Activated CD4-positive, alpha-beta T cell treated with anti-CD3 and anti-CD28 coated beads, Interleukin-2, amount 10 ng/mL, durations not matched to agents 7 days and 5 days (primary cell): ENCODE results near the gene LRRC25. TPM values are rescaled to one million over a fixed set of nuclear protein-coding genes. Genes with fewer than 3 reads are reported as not detected.
"Not testable (repeated sequence)": the region's sequence is repeated elsewhere in the genome, so short reads cannot be mapped to it uniquely, and the experiment has no call there.

Source experiments
- CTCF ChIA-PET: fragments of 350-600 bp; sonication (Branson Sonifier 250); formaldehyde crosslinking; loops from one replicate; lab custom pipeline; 2021; ENCODE audit warnings: antibody characterized with exemption; lab: Charles Lee
- POLR2A ChIA-PET: fragments of 350-600 bp; sonication (Branson Sonifier 250); formaldehyde crosslinking; loops from one replicate; lab custom pipeline; 2021; ENCODE audit warnings: antibody characterized with exemption; lab: Charles Lee
- DNase-seq: peaks from one replicate; pipeline ENCODE4 v3.0.0-alpha.2; 2020
- H3K27ac Mint-ChIP-seq: one replicate; pipeline ENCODE4 v1.8.0; 2021; ENCODE audit warnings: mild to moderate bottlenecking, moderate library complexity, mixed read lengths
- H3K27me3 Mint-ChIP-seq: one replicate; pipeline ENCODE4 v1.8.0; 2021; ENCODE audit warnings: mixed read lengths
- H3K36me3 Mint-ChIP-seq: one replicate; pipeline ENCODE4 v1.8.0; 2021; ENCODE audit warnings: low read depth, mixed read lengths
- H3K4me1 Mint-ChIP-seq: one replicate; pipeline ENCODE4 v1.8.0; 2021; ENCODE audit warnings: mixed read lengths
- H3K4me3 Mint-ChIP-seq: one replicate; pipeline ENCODE4 v1.8.0; 2021; ENCODE audit warnings: mild to moderate bottlenecking, moderate library complexity, mixed read lengths
- H3K9me3 Mint-ChIP-seq: one replicate; pipeline ENCODE4 v1.8.0; 2021; ENCODE audit warnings: mixed read lengths
- total RNA-seq, 2 experiments: library from RNA; stranded (reverse); gene quantifications; one replicate each; pipeline ENCODE4 v1.2.3, GENCODE V29; 2021

LRRC25 gene
- total RNA-seq, 2 experiments from 2014 or later: not detected

DNA sequence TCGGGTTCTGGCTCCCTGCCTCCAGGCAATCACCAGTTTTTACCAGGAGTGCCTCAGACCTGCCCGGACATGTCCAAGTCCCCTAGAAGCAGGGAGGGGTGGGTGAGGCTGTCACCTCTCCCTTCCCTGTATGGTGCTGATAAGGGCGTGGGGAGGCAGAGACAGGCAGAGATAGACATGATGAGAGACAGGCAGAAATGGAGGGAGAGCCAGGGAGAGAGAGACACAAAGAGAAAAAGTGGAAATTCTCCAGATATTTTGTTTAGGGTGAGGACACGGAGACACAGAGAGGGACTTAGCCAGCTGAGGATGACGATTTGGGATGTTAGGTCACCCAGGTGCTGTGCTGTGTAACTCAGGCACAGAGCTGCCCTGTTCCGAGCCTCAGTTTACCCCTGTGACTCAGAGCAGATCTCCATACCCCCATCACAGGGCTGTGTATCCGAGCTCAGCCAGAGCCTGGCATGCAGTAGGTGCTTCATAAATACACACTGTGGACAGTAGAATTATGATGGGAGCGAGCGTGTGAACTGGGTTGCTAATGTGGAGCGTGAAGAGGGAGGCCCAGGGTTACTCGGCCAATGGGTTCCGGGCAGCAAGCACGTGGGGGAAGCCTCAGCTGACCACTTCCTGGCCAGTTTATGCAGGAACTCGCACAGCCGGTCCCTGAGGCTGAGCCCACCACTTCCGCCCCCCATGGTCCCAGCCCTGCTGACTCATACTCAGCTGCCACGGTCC lies 23.4 kb downstream of the LRRC25 start:
- ChIA-PET CTCF (interaction anchor here (2.2 kb wide), 1 partner anchor 10 kb away, joined by 8 read pairs; no protein-coding TSS in a partner anchor), POLR2A (no interaction called here)
- Mint-ChIP-seq H3K27ac (peak overlapping the region; percentile 73), H3K9me3 (no peaks in the 10 kb centered on the region), H3K4me3 (no peak overlapping the region), H3K27me3 (no peaks in the 10 kb centered on the region), H3K36me3 (no peaks in the 10 kb centered on the region), H3K4me1 (peaks cover 13% of the 10 kb centered on the region)
- peak; percentile 50 for DNase-seq

DNA sequence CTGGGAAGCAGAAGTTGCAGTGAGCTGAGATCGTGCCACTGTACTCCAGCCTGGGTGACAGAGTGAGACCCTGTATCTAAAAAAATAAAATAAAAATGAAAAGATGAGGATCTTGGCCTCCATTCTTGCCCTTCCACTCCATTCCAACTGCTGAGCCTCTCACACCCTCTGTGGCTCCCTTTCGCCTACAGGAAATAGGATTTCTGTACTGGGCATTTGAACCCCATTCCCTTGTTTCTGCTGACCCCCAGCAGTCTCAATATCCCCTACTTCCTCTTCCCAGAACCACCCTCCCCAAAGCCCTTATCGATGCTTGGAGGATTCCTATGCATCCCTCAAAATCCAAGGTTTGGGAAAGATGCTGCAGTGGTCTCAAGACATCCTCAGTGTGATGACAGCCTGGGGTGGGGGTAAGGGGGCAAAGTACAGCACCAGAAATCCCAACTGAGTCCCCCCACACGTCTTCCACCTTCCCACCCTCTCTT lies 24.0 kb downstream of the LRRC25 start:
- Mint-ChIP-seq H3K4me1 (peaks cover 13% of the 10 kb centered on the region), H3K9me3 (no peaks in the 10 kb centered on the region), H3K36me3 (no peaks in the 10 kb centered on the region), H3K4me3 (no peak overlapping the region), H3K27me3 (no peaks in the 10 kb centered on the region), H3K27ac (peak overlapping the region; percentile 73)
- POLR2A ChIA-PET: no interaction called here
- no peak for DNase-seq
- CTCF ChIA-PET: interaction anchor here (2.2 kb wide), 1 partner anchor 9 kb away, joined by 8 read pairs; no protein-coding TSS in a partner anchor

DNA sequence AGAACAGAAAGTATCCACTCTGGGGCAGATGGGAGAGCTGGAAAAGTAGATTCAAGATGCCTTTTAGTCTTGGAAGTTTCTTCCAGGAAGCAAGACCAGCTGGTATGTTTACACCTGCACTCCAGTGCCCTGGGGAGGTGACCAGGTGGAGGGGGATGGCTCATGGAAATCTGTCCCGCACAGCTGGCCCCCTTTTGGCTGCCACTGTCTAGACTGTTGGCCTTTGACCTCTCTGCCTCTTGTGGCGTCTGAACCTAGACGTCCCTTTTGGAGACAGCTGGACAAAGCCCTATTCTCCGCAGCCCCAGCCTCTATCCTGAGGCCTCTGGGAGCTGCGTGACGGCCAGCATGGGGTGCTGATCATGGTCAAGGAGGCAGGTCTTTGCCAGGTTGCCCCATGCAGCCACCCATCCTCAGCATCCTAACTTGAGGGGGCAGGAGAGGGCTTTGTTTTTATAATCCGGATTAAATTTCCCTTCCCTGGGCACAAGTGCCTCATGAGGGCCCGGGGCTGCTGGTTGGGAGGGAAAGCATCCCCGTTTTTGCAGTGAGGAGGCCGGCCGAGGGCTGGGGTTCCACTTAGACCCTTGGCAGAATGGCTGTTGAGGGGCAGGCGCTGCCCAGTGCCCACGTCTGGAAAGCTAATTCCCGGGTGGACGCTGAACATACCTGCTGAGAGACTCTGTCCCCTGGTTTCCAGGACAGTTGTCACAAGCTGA lies 28.8 kb downstream of the LRRC25 start:
- H3K36me3 Mint-ChIP-seq: peaks cover 16% of the 10 kb centered on the region
- H3K27ac Mint-ChIP-seq: no peak overlapping the region
- no peak for DNase-seq
- ChIA-PET POLR2A (no interaction called here), CTCF (interaction anchor here (0.9 to 1.4 kb wide), 3 partner anchors 12 to 20 kb away, joined by 3 to 7 read pairs (median 5); no protein-coding TSS in a partner anchor)
- H3K4me3 Mint-ChIP-seq: no peak overlapping the region
- peaks cover 2% of the 10 kb centered on the region for H3K9me3 Mint-ChIP-seq
- H3K4me1 Mint-ChIP-seq: peaks cover 23% of the 10 kb centered on the region
- H3K27me3 Mint-ChIP-seq: no peaks in the 10 kb centered on the region

DNA sequence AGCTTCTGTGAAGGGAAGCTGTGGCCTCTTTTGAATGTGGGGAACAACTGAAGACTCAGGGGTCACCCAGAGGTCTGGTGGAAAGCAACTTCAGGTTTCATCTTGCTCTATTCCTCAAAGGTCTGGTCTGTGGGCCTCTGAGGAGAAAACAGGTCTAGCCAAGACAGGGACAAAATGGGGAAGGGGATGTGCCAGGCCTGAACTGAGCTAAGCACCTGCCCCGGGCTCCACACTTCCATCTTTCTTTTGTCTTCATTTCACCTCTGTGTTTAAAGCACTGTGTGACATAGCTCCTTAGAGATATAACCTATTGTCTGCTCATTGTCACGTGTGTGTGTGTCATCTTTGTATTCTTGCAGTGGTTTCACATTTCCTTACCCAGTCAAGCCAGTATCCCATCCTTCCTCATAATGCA lies 31.4 kb downstream of the LRRC25 start:
- Mint-ChIP-seq H3K36me3 (peaks cover 23% of the 10 kb centered on the region), H3K4me1 (peaks cover 20% of the 10 kb centered on the region), H3K4me3 (no peak overlapping the region), H3K27ac (no peak overlapping the region), H3K9me3 (peaks cover 2% of the 10 kb centered on the region), H3K27me3 (no peaks in the 10 kb centered on the region)
- ChIA-PET CTCF (interaction anchor here (0.6 to 1.3 kb wide), 2 partner anchors 22 to 35 kb away, joined by 4 to 7 read pairs; no protein-coding TSS in a partner anchor), POLR2A (no interaction called here)
- DNase-seq: no peak

DNA sequence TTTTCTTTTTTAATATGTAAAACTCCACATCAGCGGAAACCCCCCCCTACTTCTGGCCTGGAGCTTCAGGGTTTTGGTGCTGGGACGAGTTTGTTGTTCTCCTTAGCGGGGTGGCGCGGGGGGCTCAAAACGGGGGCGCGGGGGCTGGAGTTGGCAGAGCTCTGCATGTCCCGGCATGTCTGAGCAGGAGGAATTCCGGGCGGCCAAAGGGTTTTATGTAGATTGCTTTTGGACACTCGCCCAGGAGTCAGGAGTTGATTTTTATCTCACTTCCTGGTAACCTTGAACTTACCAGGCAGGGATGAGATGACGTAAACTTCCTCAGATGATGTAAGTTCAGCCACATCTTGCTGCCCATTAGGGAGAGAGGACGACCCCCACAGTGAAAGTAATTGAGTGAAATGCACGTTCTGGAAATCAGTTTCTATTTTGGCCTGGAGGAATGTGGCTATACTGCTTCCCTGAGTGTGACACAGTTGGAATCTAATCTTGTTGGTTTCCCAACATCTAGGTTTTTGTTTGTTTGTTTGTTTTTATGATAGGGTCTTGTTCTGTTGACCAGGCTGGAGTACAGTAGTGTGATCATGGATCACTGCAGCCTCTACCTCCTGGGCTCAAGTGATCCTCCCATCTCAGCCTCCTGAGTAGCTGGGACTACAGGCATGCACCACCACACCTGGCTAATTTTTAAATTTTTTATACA lies 32.4 kb downstream of the LRRC25 start:
- Mint-ChIP-seq H3K4me1 (peaks cover 20% of the 10 kb centered on the region), H3K27ac (peak overlapping the region; percentile 43), H3K4me3 (no peak overlapping the region), H3K9me3 (peaks cover 2% of the 10 kb centered on the region), H3K27me3 (no peaks in the 10 kb centered on the region), H3K36me3 (peaks cover 23% of the 10 kb centered on the region)
- CTCF ChIA-PET: interaction anchor here (0.7 to 2.2 kb wide), 3 partner anchors 9 to 161 kb away, joined by 3 to 8 read pairs (median 7); partner anchors contain the start of gene RAB3A
- POLR2A ChIA-PET: no interaction called here
- DNase-seq: no peak

DNA sequence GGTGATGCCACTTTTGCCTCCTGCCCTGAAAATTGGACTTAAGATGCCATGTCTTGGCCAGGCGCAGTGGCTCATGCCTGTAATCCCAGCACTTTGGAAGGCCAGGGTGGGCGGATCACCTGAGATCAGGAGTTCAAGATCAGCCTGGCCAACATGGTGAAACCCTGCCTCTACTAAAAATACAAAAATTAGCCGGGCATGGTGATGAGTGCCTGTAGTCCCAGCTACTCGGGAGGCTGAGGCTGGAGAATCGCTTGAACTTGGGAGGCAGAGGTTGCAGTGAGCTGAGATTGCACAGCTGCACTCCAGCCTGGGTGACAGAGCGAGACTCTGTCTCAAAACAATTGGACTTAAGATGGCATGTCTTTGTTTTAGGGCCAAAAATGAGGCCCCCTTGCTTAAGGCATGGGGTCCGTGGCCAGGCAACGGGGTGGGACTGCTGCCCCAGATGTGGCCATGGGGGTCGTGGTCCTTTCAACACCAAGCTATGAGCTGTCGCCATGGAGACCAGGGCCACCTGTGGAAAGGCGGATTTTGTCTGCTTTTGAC lies 33.1 kb downstream of the LRRC25 start:
- DNase-seq, H3K4me3 Mint-ChIP-seq, POLR2A ChIA-PET, H3K27me3 Mint-ChIP-seq, H3K9me3 Mint-ChIP-seq: not testable (repeated sequence)
- CTCF ChIA-PET: interaction anchor here (1.1 to 2.2 kb wide), 2 partner anchors 9 to 36 kb away, joined by 3 to 8 read pairs; no protein-coding TSS in a partner anchor
- H3K4me1 Mint-ChIP-seq: peaks cover 20% of the 10 kb centered on the region
- H3K27ac Mint-ChIP-seq: peak overlapping the region; percentile 13
- peaks cover 25% of the 10 kb centered on the region for H3K36me3 Mint-ChIP-seq

DNA sequence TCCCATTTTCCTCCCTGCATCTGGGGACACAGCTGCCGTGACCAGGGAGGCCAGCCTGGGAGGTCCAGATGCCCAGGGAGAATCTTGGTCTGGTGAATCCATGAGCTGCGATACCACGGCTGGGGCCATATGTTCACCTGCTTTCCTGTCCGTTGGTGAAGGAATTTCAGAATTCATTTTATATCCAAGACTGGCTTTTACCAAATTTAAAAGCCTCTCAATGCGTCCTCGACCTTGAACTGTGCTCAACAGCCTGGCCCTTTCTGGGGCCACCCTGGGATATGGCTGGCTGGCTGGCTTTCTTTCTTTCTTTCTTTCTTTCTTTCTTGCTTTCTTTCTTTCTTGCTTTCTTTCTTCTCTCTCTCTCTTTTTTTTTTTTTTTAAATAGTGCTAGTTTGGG lies 33.6 kb downstream of the LRRC25 start:
- Mint-ChIP-seq H3K9me3 (peaks cover 2% of the 10 kb centered on the region), H3K4me1 (peaks cover 20% of the 10 kb centered on the region), H3K27ac (no peak overlapping the region), H3K4me3 (no peak overlapping the region), H3K27me3 (no peaks in the 10 kb centered on the region), H3K36me3 (peaks cover 28% of the 10 kb centered on the region)
- no peak for DNase-seq
- ChIA-PET CTCF (interaction anchor here (0.6 to 2.2 kb wide), 3 partner anchors 10 to 547 kb away, joined by 3 to 8 read pairs (median 3); no protein-coding TSS in a partner anchor), POLR2A (no interaction called here)

DNA sequence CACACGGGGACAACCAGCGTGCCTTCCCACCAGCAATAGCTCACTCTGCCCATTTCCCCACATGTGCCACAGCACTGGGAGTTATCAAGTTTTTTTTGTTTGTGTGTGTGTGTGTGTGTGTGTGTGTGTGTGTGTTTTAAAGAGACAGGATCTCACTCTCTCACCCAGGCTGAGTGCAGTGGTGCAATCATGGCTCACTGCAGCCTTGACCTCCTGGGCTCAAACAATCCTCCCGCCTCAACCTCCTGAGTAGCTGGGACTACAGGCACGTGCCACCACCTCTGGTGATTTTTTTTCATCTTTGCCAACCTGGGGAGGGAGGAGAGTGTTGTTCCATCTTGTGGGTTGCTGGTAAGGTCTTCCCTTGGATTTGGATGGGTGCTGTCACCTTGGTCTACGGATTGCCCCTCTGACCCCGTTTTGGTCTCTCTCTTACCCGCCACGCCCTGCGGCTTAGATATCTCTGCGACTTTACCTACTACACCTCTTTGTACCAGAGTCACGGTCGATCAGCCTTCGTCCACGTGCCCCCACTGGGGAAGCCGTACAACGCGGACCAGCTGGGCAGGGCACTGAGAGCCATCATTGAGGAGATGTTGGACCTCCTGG lies 34.4 kb downstream of the LRRC25 start:
- ChIA-PET POLR2A (interaction anchor here (0.6 kb wide), 1 partner anchor 26 kb away, joined by 6 read pairs; no protein-coding TSS in a partner anchor), CTCF (interaction anchor here (0.6 to 2.2 kb wide), 3 partner anchors 11 to 34 kb away, joined by 3 to 8 read pairs (median 3); no protein-coding TSS in a partner anchor)
- Mint-ChIP-seq H3K27me3 (no peaks in the 10 kb centered on the region), H3K4me1 (peaks cover 20% of the 10 kb centered on the region), H3K36me3 (peaks cover 29% of the 10 kb centered on the region), H3K4me3 (no peak overlapping the region), H3K27ac (no peak overlapping the region), H3K9me3 (peaks cover 2% of the 10 kb centered on the region)
- no peak for DNase-seq

DNA sequence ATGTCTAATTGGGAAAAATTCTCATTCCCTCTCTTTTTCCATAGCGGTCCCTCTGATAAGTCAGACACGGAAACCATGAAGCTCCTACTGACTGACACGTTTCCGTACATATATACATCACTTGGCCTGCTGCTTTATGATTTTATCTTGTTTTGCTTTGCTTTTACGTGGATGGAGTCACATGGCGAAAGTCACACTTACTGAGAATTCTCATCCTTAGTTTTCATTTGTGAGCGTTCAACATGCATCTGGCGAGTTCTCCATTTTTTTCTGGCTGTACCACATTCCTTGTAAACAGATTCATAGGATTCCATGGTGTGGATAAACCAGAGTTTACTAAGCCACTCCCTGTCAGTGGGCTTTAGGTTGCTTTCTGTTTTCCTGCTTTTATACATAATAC lies 35.8 kb downstream of the LRRC25 start:
- POLR2A ChIA-PET: no interaction called here
- no peak for DNase-seq
- Mint-ChIP-seq H3K4me3 (no peak overlapping the region), H3K27ac (no peak overlapping the region), H3K9me3 (peaks cover 2% of the 10 kb centered on the region), H3K27me3 (no peaks in the 10 kb centered on the region), H3K4me1 (peaks cover 20% of the 10 kb centered on the region), H3K36me3 (peaks cover 39% of the 10 kb centered on the region)
- CTCF ChIA-PET: interaction anchor here (1.5 kb wide), 1 partner anchor 33 kb away, joined by 4 read pairs; no protein-coding TSS in a partner anchor

DNA sequence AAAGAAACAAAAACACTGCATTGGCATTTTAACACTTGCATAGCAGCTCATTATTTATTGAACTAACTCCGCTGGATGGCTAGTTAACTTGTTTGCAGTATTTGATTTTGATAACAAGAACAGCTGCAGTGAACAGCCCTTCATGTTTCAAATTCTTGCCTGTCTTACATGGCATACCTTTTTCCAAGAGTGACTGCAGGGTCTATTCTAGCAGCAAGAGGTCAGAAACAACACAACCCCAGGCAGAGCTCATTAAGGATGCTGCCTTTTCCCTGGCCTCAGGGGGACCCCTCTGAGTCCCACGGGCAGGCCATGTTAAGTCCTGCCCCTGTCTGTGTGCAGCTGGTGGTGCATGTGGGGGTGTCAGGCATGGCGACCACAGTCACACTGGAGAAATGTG lies 40.4 kb downstream of the LRRC25 start:
- DNase-seq: no peak
- CTCF ChIA-PET: interaction anchor here (0.6 to 1.0 kb wide), 3 partner anchors 11 to 85 kb away, joined by 3 to 8 read pairs (median 5); no protein-coding TSS in a partner anchor
- Mint-ChIP-seq H3K36me3 (peaks cover 28% of the 10 kb centered on the region), H3K4me3 (no peak overlapping the region), H3K9me3 (no peaks in the 10 kb centered on the region), H3K4me1 (no peaks in the 10 kb centered on the region), H3K27me3 (no peaks in the 10 kb centered on the region), H3K27ac (no peak overlapping the region)
- POLR2A ChIA-PET: no interaction called here

DNA sequence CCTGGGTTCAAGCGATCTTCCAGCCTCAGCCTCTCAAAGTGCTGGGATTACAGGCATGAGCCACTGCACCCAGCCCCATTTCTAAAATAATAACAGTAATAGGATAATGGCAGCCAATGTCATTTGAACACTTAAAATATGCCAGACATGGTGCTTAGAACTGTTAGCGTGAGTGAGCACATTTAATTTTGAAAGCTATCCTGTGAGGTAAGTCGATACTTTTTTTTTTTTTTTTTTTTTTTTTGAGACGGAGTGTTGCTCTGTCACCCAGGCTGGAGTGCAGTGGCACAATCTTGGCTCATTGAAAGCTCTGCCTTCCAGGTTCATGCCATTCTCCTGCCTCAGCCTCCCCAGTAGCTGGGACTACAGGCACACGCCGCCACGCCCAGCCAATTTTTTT lies 42.7 kb downstream of the LRRC25 start:
- DNase-seq, POLR2A ChIA-PET, H3K4me3 Mint-ChIP-seq, H3K27ac Mint-ChIP-seq, H3K9me3 Mint-ChIP-seq, H3K4me1 Mint-ChIP-seq, H3K27me3 Mint-ChIP-seq: not testable (repeated sequence)
- CTCF ChIA-PET: interaction anchor here (0.6 to 1.2 kb wide), 3 partner anchors 13 to 75 kb away, joined by 3 to 5 read pairs (median 3); no protein-coding TSS in a partner anchor
- H3K36me3 Mint-ChIP-seq: peaks cover 28% of the 10 kb centered on the region
